ENCODE data around the gene AUTS2.
A peak's percentile ranks its signal among the peaks of the same experiment; 100 is the strongest.
"Not testable (repeated sequence)": the region's sequence is repeated elsewhere in the genome, so short reads cannot be mapped to it uniquely, and the experiment has no call there.

Gene AUTS2

GRCh38 chr7:70810558-70811139 is 1212.4 kb downstream of the AUTS2 start:
- H3K4me3 ChIP-seq (ENCODE audit: low read depth, low read length), result no peak overlapping the region
- no peaks in the 10 kb centered on the region for H3K36me3 ChIP-seq
- no peak for TF ChIP-seq CTCF (IDR thresholded peaks at IDR 0.05; ENCODE audit: low read depth, low read length)
- H3K9me3 ChIP-seq (ENCODE audit: severe bottlenecking), result no peaks in the 10 kb centered on the region
- H3K27me3 ChIP-seq (ENCODE audit: insufficient read depth, low read depth, severe bottlenecking), result peaks cover 4% of the 10 kb centered on the region
- DNase-seq, result no peak
- no peak overlapping the region for H3K27ac ChIP-seq

GRCh38 chr7:70812511-70812910 is 1214.2 kb downstream of the AUTS2 start:
- no peak for DNase-seq
- Histone ChIP-seq H3K4me3 (ENCODE audit: low read depth, low read length) (no peak overlapping the region), H3K36me3 (no peaks in the 10 kb centered on the region), H3K9me3 (ENCODE audit: severe bottlenecking) (peaks cover 4% of the 10 kb centered on the region), H3K27ac (no peak overlapping the region), H3K27me3 (ENCODE audit: insufficient read depth, low read depth, severe bottlenecking) (peaks cover 4% of the 10 kb centered on the region)
- TF ChIP-seq CTCF (IDR thresholded peaks at IDR 0.05; ENCODE audit: low read depth, low read length), result peak; percentile 31; the same call in 1 of the 2 replicates

GRCh38 chr7:70822490-70822889 is 1224.2 kb downstream of the AUTS2 start:
- Histone ChIP-seq H3K9me3 (ENCODE audit: severe bottlenecking) (peaks cover 11% of the 10 kb centered on the region), H3K27me3 (ENCODE audit: insufficient read depth, low read depth, severe bottlenecking) (peaks cover 36% of the 10 kb centered on the region)
- not testable (repeated sequence) for H3K27ac ChIP-seq; DNase-seq; H3K4me3 ChIP-seq (ENCODE audit: low read depth, low read length); H3K36me3 ChIP-seq

GRCh38 chr7:70829221-70830059 is 1231.2 kb downstream of the AUTS2 start:
- TF ChIP-seq CTCF (IDR thresholded peaks at IDR 0.05; ENCODE audit: low read depth, low read length), result peak; percentile 91
- H3K36me3 ChIP-seq, result no peaks in the 10 kb centered on the region
- no peak overlapping the region for H3K27ac ChIP-seq
- peak overlapping the region; percentile 9 for H3K4me3 ChIP-seq (ENCODE audit: low read depth, low read length)
- peaks cover 11% of the 10 kb centered on the region for H3K27me3 ChIP-seq (ENCODE audit: insufficient read depth, low read depth, severe bottlenecking)
- H3K9me3 ChIP-seq (ENCODE audit: severe bottlenecking), result no peaks in the 10 kb centered on the region
- peak; percentile 64 for DNase-seq

- no peak for TF ChIP-seq CTCF (IDR thresholded peaks at IDR 0.05; ENCODE audit: low read depth, low read length)
- Histone ChIP-seq H3K9me3 (ENCODE audit: severe bottlenecking) (peaks cover 2% of the 10 kb centered on the region), H3K27ac (no peak overlapping the region), H3K36me3 (no peaks in the 10 kb centered on the region), H3K27me3 (ENCODE audit: insufficient read depth, low read depth, severe bottlenecking) (peaks cover 5% of the 10 kb centered on the region), H3K4me3 (ENCODE audit: low read depth, low read length) (no peak overlapping the region)
- no peak for DNase-seq
Observed at GRCh38 chr7:70830060-70830395, 1231.8 kb downstream of the AUTS2 start.

GRCh38 chr7:70830426-70830825 is 1232.2 kb downstream of the AUTS2 start:
- DNase-seq, result no peak
- Histone ChIP-seq H3K4me3 (ENCODE audit: low read depth, low read length) (no peak overlapping the region), H3K36me3 (no peaks in the 10 kb centered on the region), H3K9me3 (ENCODE audit: severe bottlenecking) (peaks cover 5% of the 10 kb centered on the region), H3K27ac (no peak overlapping the region), H3K27me3 (ENCODE audit: insufficient read depth, low read depth, severe bottlenecking) (peaks cover 4% of the 10 kb centered on the region)
- TF ChIP-seq CTCF (IDR thresholded peaks at IDR 0.05; ENCODE audit: low read depth, low read length), result no peak
